Loucy (cell line): ENCODE measurements around the gene TGFBR3.

Experiments
- H2AFZ ChIP-seq: fragments of 200-600 bp; sonication (generic); 2 replicates; pipeline ENCODE4 v1.6.0; 2016; ENCODE audit warnings: antibody characterized with exemption, mild to moderate bottlenecking, low read length, moderate library complexity
- H3F3A ChIP-seq: fragments of 200-600 bp; 2 replicates; pipeline ENCODE4 v1.6.0; 2016; ENCODE audit warnings: antibody characterized with exemption, low read depth, mild to moderate bottlenecking
- H3K27me3 ChIP-seq: fragments of 200-600 bp; sonication (generic); 2 replicates; pipeline ENCODE4 v1.6.1; 2014; ENCODE audit warnings: low read length, mild to moderate bottlenecking; ENCODE audit not compliant: insufficient read depth, poor library complexity, severe bottlenecking
- H3K36me3 ChIP-seq: fragments of 200-600 bp; sonication (generic); 2 replicates; pipeline ENCODE4 v1.6.1; 2016; ENCODE audit warnings: low read length; ENCODE audit not compliant: insufficient read depth
- H3K4me1 ChIP-seq: fragments of 200-600 bp; sonication (generic); 2 replicates; pipeline ENCODE4 v1.5.1; 2014; ENCODE audit warnings: low read length, mild to moderate bottlenecking; ENCODE audit not compliant: insufficient read depth, poor library complexity, severe bottlenecking
- H3K4me2 ChIP-seq: fragments of 200-600 bp; sonication (generic); 2 replicates; pipeline ENCODE4 v1.6.0; 2014; ENCODE audit warnings: antibody characterized with exemption, low read length, low read depth, mild to moderate bottlenecking; ENCODE audit not compliant: poor library complexity, severe bottlenecking
- H3K4me3 ChIP-seq: fragments of 200-600 bp; sonication (generic); 2 replicates; pipeline ENCODE4 v1.5.1; 2014; ENCODE audit warnings: low read length, mild to moderate bottlenecking, mixed read lengths; ENCODE audit not compliant: poor library complexity, severe bottlenecking
- H3K79me2 ChIP-seq: fragments of 200-600 bp; sonication (generic); 2 replicates; pipeline ENCODE4 v1.6.1; 2014; ENCODE audit warnings: low read length; ENCODE audit not compliant: insufficient read depth
- H3K9ac ChIP-seq: fragments of 200-600 bp; sonication (generic); 2 replicates; pipeline ENCODE4 v1.6.0; 2014; ENCODE audit warnings: mild to moderate bottlenecking, low read depth, low read length, moderate library complexity; ENCODE audit not compliant: poor library complexity, severe bottlenecking
- H3K9me2 ChIP-seq: fragments of 200-600 bp; sonication (generic); replicated peaks from 2 replicates; pipeline ENCODE4 v1.6.1; 2016; ENCODE audit warnings: low read depth, low read length, mixed read lengths
- H3K9me3 ChIP-seq: fragments of 200-600 bp; sonication (generic); 2 replicates; pipeline ENCODE4 v1.6.1; 2014; ENCODE audit warnings: mild to moderate bottlenecking, antibody characterized with exemption, low read length, low read depth; ENCODE audit not compliant: insufficient read depth
- H4K20me1 ChIP-seq: fragments of 200-600 bp; sonication (generic); 2 replicates; pipeline ENCODE4 v1.6.0; 2014; ENCODE audit warnings: antibody characterized with exemption, low read length, mild to moderate bottlenecking; ENCODE audit not compliant: insufficient read depth, poor library complexity, severe bottlenecking
- EZH2phosphoT487 ChIP-seq: fragments of 200-600 bp; IDR thresholded peaks from 2 replicates; pipeline ENCODE4 v1.6.1; 2018; ENCODE audit warnings: antibody characterized with exemption, mild to moderate bottlenecking, moderate library complexity, borderline replicate concordance
- TF ChIP-seq, protein P1 (sequence below): fragments of 200-600 bp; sonication (generic); conservative IDR thresholded peaks from 2 replicates; pipeline ENCODE4 v1.5.1; 2014; ENCODE audit warnings: mild to moderate bottlenecking, antibody characterized with exemption, low read length

TGFBR3 gene

GRCh38 chr1:91885716-91886506 lies at the start of gene TGFBR3:
Gene TGFBR3 (minus strand): TSS chr1:91886151. CDS start chr1:91861531, 24,620 bp downstream.
- TF ChIP-seq EZH2phosphoT487 = no peak
- TF ChIP-seq, protein P1, sequence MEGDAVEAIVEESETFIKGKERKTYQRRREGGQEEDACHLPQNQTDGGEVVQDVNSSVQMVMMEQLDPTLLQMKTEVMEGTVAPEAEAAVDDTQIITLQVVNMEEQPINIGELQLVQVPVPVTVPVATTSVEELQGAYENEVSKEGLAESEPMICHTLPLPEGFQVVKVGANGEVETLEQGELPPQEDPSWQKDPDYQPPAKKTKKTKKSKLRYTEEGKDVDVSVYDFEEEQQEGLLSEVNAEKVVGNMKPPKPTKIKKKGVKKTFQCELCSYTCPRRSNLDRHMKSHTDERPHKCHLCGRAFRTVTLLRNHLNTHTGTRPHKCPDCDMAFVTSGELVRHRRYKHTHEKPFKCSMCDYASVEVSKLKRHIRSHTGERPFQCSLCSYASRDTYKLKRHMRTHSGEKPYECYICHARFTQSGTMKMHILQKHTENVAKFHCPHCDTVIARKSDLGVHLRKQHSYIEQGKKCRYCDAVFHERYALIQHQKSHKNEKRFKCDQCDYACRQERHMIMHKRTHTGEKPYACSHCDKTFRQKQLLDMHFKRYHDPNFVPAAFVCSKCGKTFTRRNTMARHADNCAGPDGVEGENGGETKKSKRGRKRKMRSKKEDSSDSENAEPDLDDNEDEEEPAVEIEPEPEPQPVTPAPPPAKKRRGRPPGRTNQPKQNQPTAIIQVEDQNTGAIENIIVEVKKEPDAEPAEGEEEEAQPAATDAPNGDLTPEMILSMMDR = peak; percentile 33
- Histone ChIP-seq H3K9me3 (no peaks in the 10 kb centered on the region), H3K27me3 (peaks cover 30% of the 10 kb centered on the region), H3K4me3 (peak within 1 kb of the TSS; percentile 79), H3K4me1 (peaks cover 19% of the 10 kb centered on the region), H3K4me2 (peak within 1 kb of the TSS; percentile 90), H2AFZ (peak within 1 kb of the TSS; percentile 90), H3K9me2 (no peaks in the 10 kb centered on the region), H4K20me1 (no peaks in the 10 kb centered on the region), H3K36me3 (no peaks in the 10 kb centered on the region), H3K9ac (peak within 1 kb of the TSS; percentile 33), H3K79me2 (no peaks in the 10 kb centered on the region), H3F3A (no peaks in the 10 kb centered on the region)

- H3K4me3 ChIP-seq = no peak overlapping the region
- H3K79me2 ChIP-seq = no peaks in the 10 kb centered on the region
- no peaks in the 10 kb centered on the region for H3K27me3 ChIP-seq
- H3K4me1 ChIP-seq = no peaks in the 10 kb centered on the region
- TF ChIP-seq, protein P1 = no peak
- TF ChIP-seq EZH2phosphoT487 = no peak
- H3F3A ChIP-seq = no peaks in the 10 kb centered on the region
- no peak overlapping the region for H2AFZ ChIP-seq
- no peak overlapping the region for H3K4me2 ChIP-seq
- H3K9me2 ChIP-seq = no peaks in the 10 kb centered on the region
- no peaks in the 10 kb centered on the region for H3K9me3 ChIP-seq
- no peaks in the 10 kb centered on the region for H4K20me1 ChIP-seq
- H3K9ac ChIP-seq = no peak overlapping the region
- H3K36me3 ChIP-seq = no peaks in the 10 kb centered on the region
These were observed 43.3 kb upstream of the TGFBR3 start for GRCh38 chr1:91929250-91929649.

GRCh38 chr1:91928026-91928425 lies 42.1 kb upstream of the TGFBR3 start:
- TF ChIP-seq, protein P1 = no peak

More at GRCh38 chr1:91928026-91928425, 42.1 kb upstream of the TGFBR3 start:
- Histone ChIP-seq H3K79me2 (no peaks in the 10 kb centered on the region), H3K4me3 (no peak overlapping the region), H3K9me2 (no peaks in the 10 kb centered on the region), H3K4me2 (no peak overlapping the region), H3K9me3 (no peaks in the 10 kb centered on the region), H2AFZ (peak overlapping the region; percentile 0; the same call in 1 of the 2 replicates), H3K36me3 (no peaks in the 10 kb centered on the region), H3F3A (no peaks in the 10 kb centered on the region), H3K9ac (no peak overlapping the region), H3K27me3 (no peaks in the 10 kb centered on the region), H3K4me1 (no peaks in the 10 kb centered on the region), H4K20me1 (no peaks in the 10 kb centered on the region)
